HepG2 (cell line): ENCODE results near the gene RYR2. TPM values are rescaled to one million over a fixed set of nuclear protein-coding genes. Genes with fewer than 3 reads are reported as not detected.

ENCODE experiments used
- ATAC-seq: fragments of 200-7000 bp; cut with Tn5 transposase; 3 replicates; pipeline ENCODE4 v1.9.1; 2020; ENCODE audit warnings: mild to moderate bottlenecking, moderate library complexity
- BruUV-seq: library from RNA; stranded (reverse); fragments of 400-500 nt; replicated peaks from 2 replicates; lab custom pipeline; 2021; lab: Mats Ljungman, UMichigan
- CTCF ChIA-PET: fragments of 300-600 bp; formaldehyde crosslinking; extraction: SDS; loops from one replicate; lab custom pipeline; 2021; ENCODE audit warnings: low total read pairs, inconsistent platforms, low intra/inter-chr PET ratio; lab: Yijun Ruan, JAX
- POLR2A ChIA-PET: fragments of 350-600 bp; sonication (Branson Sonifier 250); formaldehyde crosslinking; loops from one replicate; lab custom pipeline; 2020; ENCODE audit warnings: antibody characterized with exemption, inconsistent platforms; lab: Yijun Ruan, JAX
- DNase-seq: peaks from one replicate; pipeline ENCODE4 v3.0.0-alpha.2; 2015; ENCODE audit warnings: low spot score
- FAIRE-seq: peaks from 3 replicates; lab custom pipeline; 2011; peaks lifted over from hg19 to GRCh38; lab: Jason Lieb, UNC
- H2AFZ ChIP-seq: one replicate; pipeline ENCODE4 v1.6.1; 2011; ENCODE audit warnings: low read length, inconsistent platforms
- H3K27ac ChIP-seq: fragments of 300-600 bp; 3 replicates; pipeline ENCODE4 v1.8.0; 2011; ENCODE audit warnings: mixed run types, mild to moderate bottlenecking, mixed read lengths, low read length, inconsistent platforms; ENCODE audit not compliant: insufficient read depth; ENCODE audit errors: extremely low read length
- H3K27me3 ChIP-seq, 2 experiments: fragments of 200-600 bp in 1 of 2; 2 replicates in 1 of 2; 3 replicates in 1 of 2; pipeline versions ENCODE4 v1.6.0 to v1.8.0; 2011; ENCODE audit warnings: low read length in 2 of 2, mild to moderate bottlenecking in 2 of 2, moderate library complexity in 2 of 2, inconsistent platforms in 1 of 2; ENCODE audit not compliant: insufficient read depth in 2 of 2, control insufficient read depth in 1 of 2
- H3K36me3 ChIP-seq, 2 experiments: fragments of 200-600 bp in 1 of 2; replicated peaks in 1 of 2; 2 replicates in 1 of 2; 3 replicates in 1 of 2; pipeline versions ENCODE4 v1.5.1 to v1.8.0; 2011; ENCODE audit warnings: low read length in 2 of 2, inconsistent platforms in 1 of 2; ENCODE audit not compliant: insufficient read depth in 2 of 2, control insufficient read depth in 1 of 2
- H3K4me1 ChIP-seq: 2 replicates; pipeline ENCODE4 v1.5.1; 2012; ENCODE audit warnings: low read length, inconsistent platforms; ENCODE audit not compliant: insufficient read depth
- H3K4me2 ChIP-seq: 2 replicates; pipeline ENCODE4 v1.6.0; 2011; ENCODE audit warnings: low read depth, low read length, inconsistent platforms
- H3K4me3 ChIP-seq, 3 experiments: fragments of 200-600 bp in 1 of 3; sonication (generic), shearing (Covaris generic) in 1 of 3; replicated peaks in 1 of 3; 2 replicates each; pipeline ENCODE4 v1.5.1; 2011 to 2016; ENCODE audit warnings: low read length in 3 of 3, inconsistent platforms in 2 of 3, low read depth in 2 of 3, mild to moderate bottlenecking in 2 of 3, control low read depth in 1 of 3, mixed read lengths in 1 of 3; ENCODE audit not compliant: insufficient read depth in 1 of 3
- H3K79me2 ChIP-seq: one replicate; pipeline ENCODE4 v1.6.1; 2011; ENCODE audit warnings: low read length, inconsistent platforms; ENCODE audit not compliant: insufficient read depth
- H3K9ac ChIP-seq: 2 replicates; pipeline ENCODE4 v1.6.0; 2011; ENCODE audit warnings: mild to moderate bottlenecking, low read depth, low read length, inconsistent platforms; ENCODE audit not compliant: insufficient read depth
- H3K9me3 ChIP-seq: 2 replicates; pipeline ENCODE4 v1.5.1; 2012; ENCODE audit warnings: mild to moderate bottlenecking, low read length
- H4K20me1 ChIP-seq: 2 replicates; pipeline ENCODE4 v1.6.0; 2011; ENCODE audit warnings: inconsistent platforms, mild to moderate bottlenecking, low read length, moderate library complexity; ENCODE audit not compliant: insufficient read depth
- AHR ChIP-seq: IDR thresholded peaks from 2 replicates; pipeline ENCODE4 v1.6.1; 2018; ENCODE audit warnings: missing genetic modification reagents, missing compliant biosample characterization
- ATAD3A ChIP-seq: sonication (generic); formaldehyde crosslinking; IDR thresholded peaks from 2 replicates; pipeline ENCODE4 v1.4.0; 2020; ENCODE audit warnings: missing genetic modification reagents
- CEBPB ChIP-seq: IDR thresholded peaks from 2 replicates; pipeline ENCODE4 v1.6.1; 2011; ENCODE audit warnings: low read depth, low read length, improper control_type of control experiment, borderline replicate concordance
- FOXM1 ChIP-seq: sonication (generic); formaldehyde crosslinking; IDR thresholded peaks from 2 replicates; pipeline ENCODE4 v1.5.0; 2020; ENCODE audit warnings: missing genetic modification reagents
- HNRNPL ChIP-seq: fragments of 200-400 bp; formaldehyde crosslinking; IDR thresholded peaks from 2 replicates; pipeline ENCODE4 v1.6.1; 2017; ENCODE audit warnings: mild to moderate bottlenecking, low read depth, low read length
- KDM5A ChIP-seq: fragments of 200-600 bp; sonication (generic); IDR thresholded peaks from 2 replicates; pipeline ENCODE4 v1.7.0; 2018; ENCODE audit warnings: antibody characterized with exemption, mild to moderate bottlenecking, low read length, borderline replicate concordance
- MEIS2 ChIP-seq: sonication (generic); formaldehyde crosslinking; IDR thresholded peaks from 2 replicates; pipeline ENCODE4 v1.9.0; 2021; ENCODE audit warnings: mild to moderate bottlenecking, missing genetic modification reagents
- MIXL1 ChIP-seq: IDR thresholded peaks from 2 replicates; pipeline ENCODE4 v1.6.1; 2016
- MYNN ChIP-seq: sonication (generic); formaldehyde crosslinking; IDR thresholded peaks from 2 replicates; pipeline ENCODE4 v1.4.0; 2020; ENCODE audit warnings: mild to moderate bottlenecking, low read depth, missing genetic modification reagents
- NKX3-1 ChIP-seq: sonication (generic); formaldehyde crosslinking; IDR thresholded peaks from 2 replicates; pipeline ENCODE4 v1.5.0; 2020; ENCODE audit warnings: missing genetic modification reagents
- SKI ChIP-seq: fragments of 450-650 bp; IDR thresholded peaks from one replicate; pipeline ENCODE4 v1.6.1; 2018; ENCODE audit warnings: mild to moderate bottlenecking; ENCODE audit not compliant: partially characterized antibody
- SPEN ChIP-seq: sonication (generic); formaldehyde crosslinking; IDR thresholded peaks from 2 replicates; pipeline ENCODE4 v1.5.1; 2020; ENCODE audit warnings: low read depth, mild to moderate bottlenecking, missing genetic modification reagents
- ZNF12 ChIP-seq: sonication (generic); formaldehyde crosslinking; IDR thresholded peaks from 2 replicates; pipeline ENCODE4 v1.5.0; 2020; ENCODE audit warnings: missing genetic modification reagents
- ZNF451 ChIP-seq: sonication (generic); formaldehyde crosslinking; IDR thresholded peaks from 2 replicates; pipeline ENCODE4 v1.5.0; 2020; ENCODE audit warnings: mild to moderate bottlenecking, missing genetic modification reagents
- ZNF563 ChIP-seq: sonication (generic); formaldehyde crosslinking; IDR thresholded peaks from 2 replicates; pipeline ENCODE4 v1.8.0; 2022; ENCODE audit warnings: mild to moderate bottlenecking, moderate library complexity, missing genetic modification reagents
- ZSCAN22 ChIP-seq: sonication (generic); formaldehyde crosslinking; IDR thresholded peaks from 2 replicates; pipeline ENCODE4 v1.4.0; 2020; ENCODE audit warnings: mild to moderate bottlenecking, missing genetic modification reagents
- ZSCAN29 ChIP-seq: sonication (generic); formaldehyde crosslinking; conservative IDR thresholded peaks from 2 replicates; pipeline ENCODE4 v1.4.0; 2020; ENCODE audit warnings: mild to moderate bottlenecking, missing genetic modification reagents
- WGBS: methylation state at CpG from one replicate; pipeline ENCODE4 v1.1.6; 2017; ENCODE audit warnings: low lambda C conversion rate; 5-methylcytosine and 5-hydroxymethylcytosine counted together
- in situ Hi-C: cut with HindIII; loops from 2 replicates; pipeline ENCODE4 v1.10.0; 2017; ENCODE audit warnings: low pct_unique_long_range_greater_than_20kb; ENCODE audit not compliant: extremely low pct_ligation_motif_present
- intact Hi-C: fragments of 100-400 bp; cut with micrococcal nuclease; formaldehyde crosslinking; loops from one replicate; pipeline ENCODE4 v1.10.0; 2022; ENCODE audit not compliant: unreplicated experiment
- polyA plus RNA-seq, 8 experiments: library from polyadenylated mRNA; depleted of rRNA in 3 of 8; stranded (reverse) in 7 of 8; unstranded in 1 of 8; fragments of >200 nt; fragmentation: Illumina TruSeq in 4 of 8; extraction: Trizol in 4 of 8; gene quantifications; 2 replicates each; pipeline versions ENCODE4 v1.2.1 to v1.2.3, GENCODE V29; 2011 to 2016; ENCODE audit warnings: low read depth in 4 of 8, missing spikeins in 1 of 8, mixed read lengths in 1 of 8; ENCODE audit not compliant: insufficient read depth in 1 of 8
- total RNA-seq, 5 experiments: library from RNA; depleted of rRNA; stranded (reverse); fragments of >200 nt; fragmentation: Illumina TruSeq; extraction: Trizol; gene quantifications; 2 replicates each; pipeline ENCODE4 v1.2.3, GENCODE V29; 2016; ENCODE audit warnings: low read depth in 1 of 5
- TF ChIP-seq, protein P1 (sequence below): sonication (generic); formaldehyde crosslinking; IDR thresholded peaks from 2 replicates; pipeline ENCODE4 v1.4.0; 2020; ENCODE audit warnings: mild to moderate bottlenecking, missing genetic modification reagents

Gene RYR2
- total and polyA plus RNA-seq, 2 of the 13 experiments (the other 11 are each of a cell fraction or from before 2014, with no cell fraction given) = not detected

DNA sequence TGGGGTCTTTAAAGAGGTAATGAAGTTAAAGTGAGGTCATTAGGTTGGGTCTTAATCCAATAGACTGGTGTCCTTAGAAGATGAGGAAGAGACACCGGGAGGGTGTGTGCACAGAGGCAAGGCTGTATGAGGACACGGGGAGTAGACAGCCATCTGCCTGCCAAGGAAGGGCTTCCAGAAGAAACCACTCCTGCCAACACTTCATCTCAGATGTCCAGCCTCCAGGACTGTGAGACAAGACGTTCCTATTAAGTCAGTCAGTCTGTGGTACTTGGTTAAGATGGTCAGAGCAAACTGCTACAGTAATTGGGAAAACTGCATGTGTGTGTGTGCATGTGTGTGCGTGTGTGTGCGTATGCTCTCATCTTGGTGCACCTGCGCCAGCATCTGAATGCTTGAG is 77.1 kb downstream of the RYR2 start:
- H3K36me3 ChIP-seq = no peaks in the 10 kb centered on the region
- H3K4me1 ChIP-seq = no peaks in the 10 kb centered on the region
- WGBS = 10% methylated on average over 3 of the region's 6 CpGs
- H3K79me2 ChIP-seq = no peaks in the 10 kb centered on the region
- H2AFZ ChIP-seq = no peak overlapping the region
- POLR2A ChIA-PET = no interaction called here
- no peak for FAIRE-seq
- intact Hi-C loops = no loop called here
- no TSS peak for BruUV-seq
- in situ Hi-C loops = loop anchor here (25.0 kb wide), 1 partner anchor 1007 kb away; no protein-coding TSS in a partner anchor
- no peaks in the 10 kb centered on the region for H3K9me3 ChIP-seq
- DNase-seq = no peak
- no peaks in the 10 kb centered on the region; a peak in 1 of 5 replicates for H3K27me3 ChIP-seq
- ATAC-seq = no peak
- TF ChIP-seq NKX3-1 (CRISPR knock-in tag) (no peak), ZSCAN29 (CRISPR knock-in tag) (no peak), HNRNPL (no peak)
- TF ChIP-seq, all 625 proteins: peak for 0
- Histone ChIP-seq H3K9ac (no peak overlapping the region), H4K20me1 (no peaks in the 10 kb centered on the region), H3K4me3 (no peak overlapping the region), H3K4me2 (no peak overlapping the region), H3K27ac (no peak overlapping the region)
- CTCF ChIA-PET = no interaction called here

DNA sequence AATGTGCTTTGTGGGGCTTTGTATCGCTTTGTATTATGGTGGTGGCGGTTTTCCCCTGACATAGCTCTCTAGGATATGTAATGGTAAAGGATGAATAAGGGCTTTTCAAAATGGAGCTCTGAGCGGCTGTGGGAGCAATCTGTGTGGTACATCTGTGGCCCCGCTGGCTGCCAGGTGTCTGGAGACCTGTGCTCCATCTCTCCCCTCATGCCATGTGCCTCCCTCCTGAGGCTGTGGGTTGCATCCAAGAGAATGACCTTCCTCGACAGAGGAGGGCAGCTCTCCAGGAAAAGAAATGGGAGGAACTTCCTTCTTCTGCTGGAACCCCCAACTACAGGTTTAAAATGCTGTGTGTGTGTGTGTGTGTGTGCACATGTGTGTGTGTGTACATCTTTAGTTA is 78.7 kb downstream of the RYR2 start:
- Histone ChIP-seq H4K20me1 (no peaks in the 10 kb centered on the region), H3K27ac (no peak overlapping the region), H3K36me3 (no peaks in the 10 kb centered on the region), H3K4me1 (no peaks in the 10 kb centered on the region), H2AFZ (no peak overlapping the region), H3K4me2 (no peak overlapping the region), H3K27me3 (no peaks in the 10 kb centered on the region; a peak in 1 of 5 replicates), H3K79me2 (no peaks in the 10 kb centered on the region), H3K9ac (no peak overlapping the region), H3K9me3 (no peaks in the 10 kb centered on the region), H3K4me3 (no peak overlapping the region)
- no peak for ATAC-seq
- no peak for DNase-seq
- CTCF ChIA-PET = no interaction called here
- no peak for FAIRE-seq
- BruUV-seq = no TSS peak
- intact Hi-C loops (loop anchor here (10.0 kb wide), 1 partner anchor 1016 kb away; no protein-coding TSS in a partner anchor), in situ Hi-C loops (loop anchor here (25.0 kb wide), 1 partner anchor 1008 kb away; no protein-coding TSS in a partner anchor)
- POLR2A ChIA-PET = no interaction called here
- WGBS = 0% methylated on average over 3 of the region's 5 CpGs
- no peak for TF ChIP-seq SPEN (CRISPR knock-in tag)
- no peak for TF ChIP-seq KDM5A
- TF ChIP-seq ZSCAN22 (CRISPR knock-in tag) = no peak
- TF ChIP-seq CEBPB = no peak
- no peak for TF ChIP-seq ATAD3A (CRISPR knock-in tag)
- no peak for TF ChIP-seq AHR (CRISPR knock-in tag)
- no peak for TF ChIP-seq ZNF12 (CRISPR knock-in tag)
- TF ChIP-seq SKI = no peak
- TF ChIP-seq, protein P1, sequence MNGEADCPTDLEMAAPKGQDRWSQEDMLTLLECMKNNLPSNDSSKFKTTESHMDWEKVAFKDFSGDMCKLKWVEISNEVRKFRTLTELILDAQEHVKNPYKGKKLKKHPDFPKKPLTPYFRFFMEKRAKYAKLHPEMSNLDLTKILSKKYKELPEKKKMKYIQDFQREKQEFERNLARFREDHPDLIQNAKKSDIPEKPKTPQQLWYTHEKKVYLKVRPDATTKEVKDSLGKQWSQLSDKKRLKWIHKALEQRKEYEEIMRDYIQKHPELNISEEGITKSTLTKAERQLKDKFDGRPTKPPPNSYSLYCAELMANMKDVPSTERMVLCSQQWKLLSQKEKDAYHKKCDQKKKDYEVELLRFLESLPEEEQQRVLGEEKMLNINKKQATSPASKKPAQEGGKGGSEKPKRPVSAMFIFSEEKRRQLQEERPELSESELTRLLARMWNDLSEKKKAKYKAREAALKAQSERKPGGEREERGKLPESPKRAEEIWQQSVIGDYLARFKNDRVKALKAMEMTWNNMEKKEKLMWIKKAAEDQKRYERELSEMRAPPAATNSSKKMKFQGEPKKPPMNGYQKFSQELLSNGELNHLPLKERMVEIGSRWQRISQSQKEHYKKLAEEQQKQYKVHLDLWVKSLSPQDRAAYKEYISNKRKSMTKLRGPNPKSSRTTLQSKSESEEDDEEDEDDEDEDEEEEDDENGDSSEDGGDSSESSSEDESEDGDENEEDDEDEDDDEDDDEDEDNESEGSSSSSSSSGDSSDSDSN (CRISPR knock-in tag) = no peak
- no peak for TF ChIP-seq MYNN (CRISPR knock-in tag)
- no peak for TF ChIP-seq FOXM1 (CRISPR knock-in tag)
- no peak for TF ChIP-seq MEIS2
- no peak for TF ChIP-seq MIXL1
- no peak for TF ChIP-seq ZNF563 (CRISPR knock-in tag)
- no peak for TF ChIP-seq ZNF451 (CRISPR knock-in tag)
